Gastroesophageal sphincter (tissue), 4 donors: ENCODE data around the gene REEP1. TPM values are rescaled to one million over a fixed set of nuclear protein-coding genes. Genes with fewer than 3 reads are reported as not detected.

Experiments used
- ATAC-seq: fragments of 150-250 bp; one replicate; pipeline ENCODE4 v1.9.1; 2016; ENCODE audit warnings: mild to moderate bottlenecking, moderate library complexity
- H3K27ac ChIP-seq, 4 donors: fragments of 200-600 bp; sonication (generic) in 3 of 4; 1 replicate in 3 of 4; 2 replicates in 1 of 4; pipeline ENCODE4 v1.5.1; 2016 to 2019
- H3K27me3 ChIP-seq: fragments of 200-600 bp; sonication (generic); one replicate; pipeline ENCODE4 v1.5.1; 2019
- H3K36me3 ChIP-seq, 2 donors: fragments of 200-600 bp; sonication (generic); one replicate each; pipeline ENCODE4 v1.5.1; 2019; ENCODE audit warnings: control low read depth in 1 of 2
- H3K4me1 ChIP-seq, 3 donors: fragments of 200-600 bp; sonication (generic); 1 replicate in 2 of 3; 2 replicates in 1 of 3; pipeline ENCODE4 v1.5.1; 2016 to 2019; ENCODE audit warnings: control low read depth in 2 of 3
- H3K4me3 ChIP-seq, 2 donors: fragments of 200-600 bp; sonication (generic); one replicate each; pipeline ENCODE4 v1.5.1; 2019; ENCODE audit warnings: mild to moderate bottlenecking in 1 of 2, moderate library complexity in 1 of 2
- H3K9me3 ChIP-seq, 3 donors: fragments of 200-600 bp; sonication (generic); one replicate each; pipeline ENCODE4 v1.5.1; 2017 to 2019; ENCODE audit warnings: control low read depth in 2 of 3
- CTCF ChIP-seq, 4 experiments: fragments of 200-600 bp in 2 of 4; fragments of 450-650 bp in 2 of 4; sonication (generic) in 1 of 4; IDR thresholded peaks; one replicate each; pipeline ENCODE4 v1.5.1; 2017 to 2019; ENCODE audit warnings: antibody characterized with exemption in 4 of 4, mild to moderate bottlenecking in 2 of 4, moderate library complexity in 2 of 4
- EP300 ChIP-seq: sonication (generic); formaldehyde crosslinking; IDR thresholded peaks from one replicate; pipeline ENCODE4 v1.6.1; 2017; ENCODE audit warnings: antibody characterized with exemption, mild to moderate bottlenecking
- POLR2A ChIP-seq, 2 donors: fragments of 450-650 bp; IDR thresholded peaks; one replicate each; pipeline ENCODE4 v1.6.1; 2017; ENCODE audit warnings: antibody characterized with exemption in 2 of 2, mild to moderate bottlenecking in 2 of 2, moderate library complexity in 1 of 2
- POLR2AphosphoS5 ChIP-seq: sonication (generic); formaldehyde crosslinking; IDR thresholded peaks from one replicate; pipeline ENCODE4 v1.6.1; 2017; ENCODE audit warnings: antibody characterized with exemption
- WGBS, 2 donors: methylation state at CpG; one replicate each; pipeline ENCODE4 v1.1.5; 2018; ENCODE audit warnings: low coverage in 1 of 2; 5-methylcytosine and 5-hydroxymethylcytosine counted together
- total RNA-seq, 4 donors: library from RNA; depleted of rRNA; stranded (reverse); fragments of >200 nt; gene quantifications; one replicate each; pipeline ENCODE4 v1.1.0, GENCODE V29; 2016

Gene REEP1
- total RNA-seq, 4 donors from 2014 or later, result 22.9 to 107 (median 70.7) TPM

- Histone ChIP-seq H3K4me1 (peaks cover 22 to 100% (median 28%) of the 10 kb centered on the region in 3 donors), H3K4me3 (no peak overlapping the region), H3K36me3 (no peaks in the 10 kb centered on the region), H3K27me3 (no peaks in the 10 kb centered on the region), H3K9me3 (no peaks in the 10 kb centered on the region), H3K27ac (peak overlapping the region; percentile 87 to 91 (median 90))
- WGBS, 2 donors, result 17 to 39% methylated on average over 2 to 5 of the region's 11 CpGs
- no peak for TF ChIP-seq POLR2A (IDR thresholded peaks at IDR 0.05)
- TF ChIP-seq CTCF (IDR thresholded peaks at IDR 0.05), result peak; percentile 8 to 55 (median 44)
- TF ChIP-seq POLR2AphosphoS5, result peak; percentile 46
- no peak for TF ChIP-seq EP300
- peak; percentile 38 for ATAC-seq
Observed at GRCh38 chr2:86298411-86299390, 38.7 kb downstream of the REEP1 start.

GRCh38 chr2:86297382-86298147 lies 39.9 kb downstream of the REEP1 start:
- TF ChIP-seq POLR2AphosphoS5 (peak; percentile 76), POLR2A (IDR thresholded peaks at IDR 0.05) (no peak), CTCF (IDR thresholded peaks at IDR 0.05) (peak in 3 of 4 experiments; percentile 33 to 66 (median 58)), EP300 (no peak)
- Histone ChIP-seq H3K27me3 (no peaks in the 10 kb centered on the region), H3K4me1 (peaks cover 24 to 100% (median 28%) of the 10 kb centered on the region in 3 donors), H3K4me3 (peak overlapping the region in 1 of 2 donors; percentile 12), H3K36me3 (no peaks in the 10 kb centered on the region), H3K27ac (peak overlapping the region; percentile 87 to 91 (median 90)), H3K9me3 (no peaks in the 10 kb centered on the region)
- WGBS, 2 donors, result 56 to 67% methylated on average over 1 to 3 of the region's 5 CpGs
- peak; percentile 91 for ATAC-seq

GRCh38 chr2:86296947-86297346 lies 40.5 kb downstream of the REEP1 start:
- Histone ChIP-seq H3K27me3 (no peaks in the 10 kb centered on the region), H3K9me3 (no peaks in the 10 kb centered on the region), H3K4me1 (peaks cover 21 to 100% (median 25%) of the 10 kb centered on the region in 3 donors), H3K4me3 (no peak overlapping the region), H3K27ac (peak overlapping the region; percentile 79 to 91 (median 88)), H3K36me3 (no peaks in the 10 kb centered on the region)
- no peak for ATAC-seq
- 90% methylated on average over 5 of the region's 6 CpGs; no CpG with 5 or more reads in 1 of the 2 donors for WGBS, 2 donors
- TF ChIP-seq POLR2A (IDR thresholded peaks at IDR 0.05) (no peak), POLR2AphosphoS5 (no peak), CTCF (IDR thresholded peaks at IDR 0.05) (no peak), EP300 (no peak)

- 85 to 94% methylated on average over 8 of the region's 8 CpGs for WGBS, 2 donors
- Histone ChIP-seq H3K27me3 (no peaks in the 10 kb centered on the region), H3K9me3 (no peaks in the 10 kb centered on the region), H3K27ac (peak overlapping the region in 3 of 4 donors; percentile 87 to 91 (median 90)), H3K36me3 (no peaks in the 10 kb centered on the region), H3K4me3 (no peak overlapping the region), H3K4me1 (peaks cover 14 to 100% (median 16%) of the 10 kb centered on the region in 3 donors)
- no peak for ATAC-seq
- TF ChIP-seq EP300 (no peak), CTCF (IDR thresholded peaks at IDR 0.05) (no peak), POLR2A (IDR thresholded peaks at IDR 0.05) (no peak), POLR2AphosphoS5 (no peak)
Observed at GRCh38 chr2:86295066-86295465, 42.4 kb downstream of the REEP1 start.
